HG02938 (cell line): ENCODE measurements around the gene RSRP1.
"Not testable (repeated sequence)": the region's sequence is repeated elsewhere in the genome, so short reads cannot be mapped to it uniquely, and the experiment has no call there.

ENCODE experiments used
- ATAC-seq: cut with Tn5 transposase; IDR thresholded peaks from one replicate; pipeline ENCODE4 v1.9.1; 2021; ENCODE audit warnings: mild to moderate bottlenecking, moderate library complexity; ENCODE audit not compliant: unreplicated experiment

Gene RSRP1, protein sequence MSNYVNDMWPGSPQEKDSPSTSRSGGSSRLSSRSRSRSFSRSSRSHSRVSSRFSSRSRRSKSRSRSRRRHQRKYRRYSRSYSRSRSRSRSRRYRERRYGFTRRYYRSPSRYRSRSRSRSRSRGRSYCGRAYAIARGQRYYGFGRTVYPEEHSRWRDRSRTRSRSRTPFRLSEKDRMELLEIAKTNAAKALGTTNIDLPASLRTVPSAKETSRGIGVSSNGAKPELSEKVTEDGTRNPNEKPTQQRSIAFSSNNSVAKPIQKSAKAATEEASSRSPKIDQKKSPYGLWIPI

DNA sequence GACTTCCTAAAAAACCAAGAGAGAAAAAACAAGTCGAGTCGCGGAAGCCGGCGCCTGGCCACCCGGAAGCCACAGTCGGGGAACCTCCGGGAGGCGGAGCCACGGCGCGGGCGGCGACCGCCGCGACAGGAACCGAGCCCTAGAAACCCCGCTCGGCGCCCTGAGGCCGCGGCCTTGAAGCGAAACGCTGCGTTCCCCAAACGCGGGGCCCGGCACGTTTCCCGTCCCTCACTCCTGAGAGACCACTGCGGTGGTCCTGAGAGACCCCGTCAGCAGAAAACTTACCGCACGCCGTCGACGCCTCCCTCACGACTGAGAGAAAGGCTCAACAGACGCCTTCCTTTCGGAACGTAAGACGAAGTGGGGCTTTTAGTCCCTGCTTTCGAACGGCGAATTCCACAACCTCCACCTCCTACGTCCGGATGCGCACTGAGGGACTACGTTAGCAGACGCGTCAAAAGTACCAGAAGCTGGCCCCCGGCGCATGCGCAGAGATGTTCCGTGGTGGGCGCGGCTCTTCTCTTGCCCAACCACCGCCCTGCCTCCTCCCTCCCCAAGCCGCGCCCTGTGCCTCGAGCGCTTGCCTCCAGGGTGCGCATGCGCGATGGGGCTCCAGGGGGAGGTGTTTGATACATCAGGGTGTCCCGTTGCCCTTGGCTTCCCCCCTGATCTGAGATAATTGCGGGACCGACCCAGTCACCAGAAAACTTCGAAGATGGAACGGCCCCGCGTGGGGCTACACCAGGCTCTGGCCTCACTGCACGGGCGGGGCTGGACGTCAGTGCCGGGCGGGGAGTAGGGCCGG, at the start of gene RSRP1:
Gene RSRP1, minus strand, starts transcription at position 431 of the 805 bp plus-strand sequence. CDS start 491 bp downstream, outside the sequence.
- ATAC-seq, result peak; percentile 81

GRCh38 chr1:25296501-25296900, 49.2 kb upstream of the RSRP1 start:
- not testable (repeated sequence) for ATAC-seq

- ATAC-seq, result not testable (repeated sequence)
Observed at GRCh38 chr1:25294889-25295826, 47.9 kb upstream of the RSRP1 start.

DNA sequence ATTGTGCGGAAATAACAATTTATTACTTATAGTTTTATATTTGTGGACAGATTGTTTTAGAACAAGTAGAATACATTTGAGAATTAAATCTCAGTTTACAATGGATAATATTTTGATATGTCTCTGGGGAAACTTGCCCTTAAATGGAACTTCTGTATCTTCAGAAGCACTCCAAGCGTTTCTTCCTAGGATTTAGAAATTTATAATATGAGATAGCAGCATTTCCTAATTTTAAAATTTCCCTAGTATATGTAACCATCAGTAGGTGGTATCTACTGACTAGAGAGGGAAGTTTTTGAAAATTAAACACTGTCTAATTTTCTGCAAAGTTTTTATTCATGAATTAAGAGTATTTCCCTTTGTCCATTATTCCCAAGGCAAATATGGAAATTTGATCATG, 46.2 kb upstream of the RSRP1 start:
- not testable (repeated sequence) for ATAC-seq

DNA sequence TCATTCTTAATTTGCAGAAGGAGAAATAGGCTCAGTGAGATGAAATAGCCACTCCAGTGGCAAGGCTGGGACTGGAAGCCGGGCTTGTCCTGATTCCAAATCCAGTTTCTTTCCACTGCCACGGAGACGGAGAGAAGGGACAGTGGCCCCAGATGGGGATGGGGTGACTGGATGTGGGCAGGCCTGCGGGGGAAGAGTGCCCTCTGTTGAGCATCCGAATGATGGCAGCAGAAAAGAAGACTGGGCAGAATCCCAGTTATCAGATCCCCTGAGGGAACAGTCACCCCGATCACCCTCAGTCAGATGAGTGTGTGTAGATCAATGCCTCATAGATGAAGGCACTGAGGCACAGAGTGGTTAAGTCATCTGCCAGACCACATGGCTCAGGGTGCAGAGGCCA, 42.8 kb upstream of the RSRP1 start:
- ATAC-seq, result not testable (repeated sequence)

DNA sequence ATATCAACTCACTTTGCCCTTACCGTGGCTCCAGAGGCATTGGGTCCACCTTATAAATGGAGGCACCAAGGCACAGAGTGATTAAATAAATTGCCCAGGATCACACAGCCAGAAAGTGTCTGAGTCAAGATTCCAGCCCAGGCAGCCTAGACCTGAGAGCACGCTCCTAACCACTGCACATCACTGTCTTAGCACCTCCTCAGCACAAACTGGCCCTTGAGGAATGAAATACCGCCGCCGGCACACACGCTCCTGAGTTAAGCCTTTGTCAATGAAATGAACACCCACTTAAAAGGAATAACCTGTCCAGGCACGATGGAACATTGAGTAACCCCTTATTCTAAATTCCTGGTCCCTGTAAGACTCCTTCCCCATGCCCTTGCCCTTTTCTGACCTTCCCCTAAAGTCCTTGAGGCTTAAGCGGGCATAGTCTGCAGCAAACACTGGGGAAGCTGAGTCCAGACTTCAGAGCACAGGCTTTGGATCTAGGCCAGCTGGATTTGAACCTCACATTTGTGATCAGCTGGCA, 41.4 kb upstream of the RSRP1 start:
- ATAC-seq, result not testable (repeated sequence)

DNA sequence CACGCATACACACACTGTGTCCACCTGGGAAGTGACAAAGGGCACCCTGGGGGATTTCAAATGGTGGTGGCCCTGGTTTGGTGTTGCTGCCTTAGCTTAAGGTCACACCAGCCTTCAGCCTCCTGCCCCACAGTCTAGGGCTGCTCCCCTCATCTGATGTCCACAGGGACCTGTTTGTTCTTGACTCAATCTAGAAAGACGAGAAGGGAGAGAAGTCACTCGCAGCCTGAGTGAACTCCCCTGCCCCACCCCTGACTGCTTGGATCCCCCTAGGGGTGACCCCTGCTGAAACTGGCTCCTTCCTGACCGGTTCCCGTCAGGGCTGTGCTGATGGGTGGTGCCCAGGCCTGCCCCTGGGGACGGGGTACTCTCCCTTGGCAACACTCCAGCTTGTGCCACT, 39.9 kb upstream of the RSRP1 start:
- ATAC-seq, result not testable (repeated sequence)

- ATAC-seq, result not testable (repeated sequence)
Observed at GRCh38 chr1:25285862-25286261, 38.6 kb upstream of the RSRP1 start.

GRCh38 chr1:25279693-25280111, 32.4 kb upstream of the RSRP1 start:
- ATAC-seq, result not testable (repeated sequence)

DNA sequence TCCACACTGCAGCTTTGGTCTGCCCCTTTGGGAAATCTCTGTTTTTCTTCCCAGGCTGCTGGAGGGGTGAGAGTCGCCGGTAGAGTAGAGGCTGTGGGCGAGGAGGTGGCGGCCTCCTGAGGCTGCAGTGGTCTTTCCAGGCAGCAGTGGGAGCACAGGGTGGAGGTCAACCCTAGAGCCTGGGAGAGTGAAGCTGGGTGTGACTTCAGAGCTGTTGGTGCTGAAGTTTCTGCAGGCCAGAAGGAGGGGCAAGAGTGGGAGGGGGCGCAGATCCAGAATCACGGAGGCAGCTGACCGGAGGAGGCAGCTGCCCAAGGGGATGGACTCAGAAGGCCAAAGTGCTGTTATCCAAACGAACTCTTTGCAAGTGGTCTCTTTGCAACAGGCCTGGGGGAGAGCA, 31.5 kb upstream of the RSRP1 start:
- not testable (repeated sequence) for ATAC-seq

GRCh38 chr1:25278358-25278757, 31.1 kb upstream of the RSRP1 start:
- not testable (repeated sequence) for ATAC-seq

DNA sequence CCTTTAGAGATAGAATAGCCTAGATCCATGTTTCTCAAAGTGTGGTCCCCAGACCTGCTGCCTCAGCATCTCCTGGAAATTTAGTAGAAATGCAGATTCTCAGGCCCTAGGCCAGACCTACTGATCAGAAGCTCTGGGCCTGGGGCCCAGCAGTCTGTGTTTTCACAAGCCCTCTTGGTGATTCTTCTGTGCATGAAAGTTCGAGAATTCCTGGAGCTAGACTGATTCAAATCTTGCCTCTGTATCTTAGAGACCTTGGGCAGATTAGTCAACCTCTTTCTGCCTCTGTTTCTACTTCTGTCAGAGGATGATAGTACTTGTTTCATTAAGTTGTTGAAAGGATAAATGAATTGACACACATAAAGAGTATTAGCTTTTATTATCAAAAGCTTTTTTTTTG, 30.0 kb upstream of the RSRP1 start:
- not testable (repeated sequence) for ATAC-seq

- not testable (repeated sequence) for ATAC-seq
Observed at GRCh38 chr1:25275648-25276047, 28.4 kb upstream of the RSRP1 start.

DNA sequence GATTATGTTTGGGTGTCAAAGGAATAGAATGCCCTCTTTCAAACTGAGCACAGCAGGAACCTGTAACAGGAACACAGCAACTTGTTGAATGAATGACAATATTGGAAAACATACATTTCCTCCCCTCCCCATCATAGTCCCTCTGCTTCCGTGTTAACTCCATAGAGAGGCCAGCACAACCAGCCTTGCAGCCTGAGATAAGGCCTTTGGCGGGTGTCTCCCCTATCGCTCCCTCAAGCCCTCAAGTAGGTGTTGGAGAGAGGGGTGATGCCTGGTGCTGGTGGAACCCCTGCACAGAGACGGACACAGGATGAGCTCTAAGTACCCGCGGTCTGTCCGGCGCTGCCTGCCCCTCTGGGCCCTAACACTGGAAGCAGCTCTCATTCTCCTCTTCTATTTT, 25.0 kb upstream of the RSRP1 start, which contains the start of gene RHD:
Gene RHD, plus strand, starts transcription at position 272 of the 400 bp plus-strand sequence. Its CDS starts 39 bp downstream, at position 311.
- ATAC-seq, result not testable (repeated sequence)

DNA sequence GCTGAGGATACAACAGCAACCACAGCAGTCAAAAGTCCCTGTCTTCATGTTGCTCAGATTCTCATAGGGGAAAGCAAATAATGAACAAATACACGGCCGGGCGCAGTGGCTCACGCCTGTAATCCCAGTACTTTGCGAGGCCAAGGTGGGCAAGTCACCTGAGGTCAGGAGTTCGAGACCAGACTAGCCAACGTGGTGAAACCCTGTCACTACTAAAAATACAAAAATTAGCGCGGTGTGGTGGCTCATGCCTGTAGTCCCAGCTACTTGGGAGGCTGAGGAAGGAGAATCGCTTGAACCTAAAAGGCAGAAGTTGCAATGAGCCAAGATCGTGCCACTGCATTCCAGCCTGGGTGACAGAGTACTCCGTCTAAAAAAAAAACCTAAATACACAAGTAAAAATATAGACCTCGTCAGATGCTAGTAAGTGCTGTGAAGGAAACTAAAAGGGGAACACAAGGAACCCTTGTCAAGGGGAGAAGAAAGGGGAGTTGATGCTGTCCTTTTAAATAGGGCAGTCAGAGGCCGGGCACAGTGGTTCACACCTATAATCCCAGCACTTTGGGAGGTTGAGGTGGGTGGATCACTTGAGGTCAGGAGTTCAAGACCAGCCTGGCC, 21.0 kb upstream of the RSRP1 start:
- not testable (repeated sequence) for ATAC-seq

DNA sequence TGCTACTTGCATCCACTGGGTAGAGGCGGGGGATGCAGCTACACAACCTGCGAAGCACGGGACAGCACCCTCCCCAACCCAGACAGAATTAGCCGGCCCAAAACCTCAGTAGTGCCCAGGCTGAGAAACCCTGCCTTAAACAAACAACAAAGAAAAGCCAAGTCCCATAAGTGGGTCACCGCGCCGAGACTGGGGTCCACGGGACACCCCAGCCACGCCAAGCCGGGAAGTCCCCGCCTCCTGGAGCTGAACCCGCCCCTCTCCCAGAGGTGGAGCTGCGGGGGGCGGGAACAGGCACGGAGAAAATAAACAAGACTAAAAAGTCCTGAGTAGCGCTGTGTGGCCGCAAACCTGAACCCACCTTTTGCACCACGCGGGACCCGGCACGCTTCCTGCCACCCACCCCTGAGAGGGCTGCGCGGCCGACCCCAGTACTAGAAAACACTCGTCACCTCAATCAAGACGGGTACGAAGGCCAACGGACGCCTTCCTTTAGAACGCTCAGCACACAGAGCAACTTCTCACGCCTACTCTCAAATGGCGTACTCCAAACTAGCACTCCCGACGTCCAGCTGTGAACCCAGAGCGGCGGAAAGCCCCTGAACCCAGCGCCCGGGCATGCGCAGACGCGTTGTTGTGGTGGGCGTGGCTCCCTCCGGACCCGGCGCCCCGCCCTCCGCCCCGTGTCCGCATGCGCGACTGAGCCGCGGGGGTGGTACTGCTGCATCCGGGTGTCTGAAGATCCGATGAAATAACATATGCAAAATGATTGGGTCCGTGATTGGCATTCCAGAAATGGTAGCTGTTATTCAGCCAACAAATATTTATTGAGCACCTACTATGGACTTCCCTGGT, 20.3 kb upstream of the RSRP1 start:
- peak; percentile 60 for ATAC-seq

GRCh38 chr1:25266554-25267287, 19.5 kb upstream of the RSRP1 start:
- ATAC-seq, result peak; percentile 18

DNA sequence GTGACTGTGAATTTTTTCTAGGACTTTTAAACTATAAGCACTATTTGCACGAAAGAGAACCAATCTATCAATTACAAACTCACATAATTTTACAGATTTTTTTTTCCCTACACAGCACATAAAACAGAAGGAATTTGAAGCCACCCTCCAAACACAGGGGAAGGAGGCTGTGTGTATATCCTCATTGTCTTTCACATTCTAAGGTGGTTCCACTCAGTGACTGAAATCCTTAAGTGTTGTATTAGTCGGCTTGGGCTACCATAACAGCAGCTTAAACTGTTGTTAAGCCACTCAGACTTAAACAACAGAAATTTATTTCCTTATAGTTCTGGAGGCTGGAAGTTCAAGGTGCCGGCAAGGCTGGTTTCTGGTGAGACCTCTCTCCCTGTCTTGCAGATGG, 13.1 kb upstream of the RSRP1 start:
- not testable (repeated sequence) for ATAC-seq
